Activated CD4-positive, alpha-beta memory T cell treated with anti-CD3 and anti-CD28 coated beads, Interleukin-2, amount 10 ng/mL, durations not matched to agents 7 days and 5 days (primary cell): ENCODE measurements around the gene FOXP1. TPM values are rescaled to one million over a fixed set of nuclear protein-coding genes. Genes with fewer than 3 reads are reported as not detected.
A peak's percentile ranks its signal among the peaks of the same experiment; 100 is the strongest.

ENCODE experiments used
- CTCF ChIA-PET: fragments of 350-600 bp; sonication (Branson Sonifier 250); formaldehyde crosslinking; loops from one replicate; lab custom pipeline; 2021; ENCODE audit warnings: antibody characterized with exemption, inconsistent platforms; lab: Charles Lee
- POLR2A ChIA-PET: fragments of 350-600 bp; sonication (Branson Sonifier 250); formaldehyde crosslinking; loops from one replicate; lab custom pipeline; 2021; ENCODE audit warnings: antibody characterized with exemption; lab: Charles Lee
- DNase-seq: peaks from one replicate; pipeline ENCODE4 v3.0.0-alpha.2; 2020
- H3K27ac Mint-ChIP-seq: one replicate; pipeline ENCODE4 v1.8.0; 2021; ENCODE audit warnings: mild to moderate bottlenecking, mixed read lengths
- H3K27me3 Mint-ChIP-seq: one replicate; pipeline ENCODE4 v1.8.0; 2021; ENCODE audit warnings: mixed read lengths
- H3K36me3 Mint-ChIP-seq: one replicate; pipeline ENCODE4 v1.8.0; 2021; ENCODE audit warnings: low read depth, mixed read lengths
- H3K4me1 Mint-ChIP-seq: one replicate; pipeline ENCODE4 v1.8.0; 2021; ENCODE audit warnings: mixed read lengths
- H3K4me3 Mint-ChIP-seq: one replicate; pipeline ENCODE4 v1.8.0; 2021; ENCODE audit warnings: mild to moderate bottlenecking, mixed read lengths
- H3K9me3 Mint-ChIP-seq: one replicate; pipeline ENCODE4 v1.8.0; 2021; ENCODE audit warnings: mixed read lengths
- total RNA-seq, 2 experiments: library from RNA; stranded (reverse); gene quantifications; one replicate each; pipeline ENCODE4 v1.2.3, GENCODE V29; 2021

Gene FOXP1
- total RNA-seq, 2 experiments from 2014 or later: 71.3 to 76.9 TPM

DNA sequence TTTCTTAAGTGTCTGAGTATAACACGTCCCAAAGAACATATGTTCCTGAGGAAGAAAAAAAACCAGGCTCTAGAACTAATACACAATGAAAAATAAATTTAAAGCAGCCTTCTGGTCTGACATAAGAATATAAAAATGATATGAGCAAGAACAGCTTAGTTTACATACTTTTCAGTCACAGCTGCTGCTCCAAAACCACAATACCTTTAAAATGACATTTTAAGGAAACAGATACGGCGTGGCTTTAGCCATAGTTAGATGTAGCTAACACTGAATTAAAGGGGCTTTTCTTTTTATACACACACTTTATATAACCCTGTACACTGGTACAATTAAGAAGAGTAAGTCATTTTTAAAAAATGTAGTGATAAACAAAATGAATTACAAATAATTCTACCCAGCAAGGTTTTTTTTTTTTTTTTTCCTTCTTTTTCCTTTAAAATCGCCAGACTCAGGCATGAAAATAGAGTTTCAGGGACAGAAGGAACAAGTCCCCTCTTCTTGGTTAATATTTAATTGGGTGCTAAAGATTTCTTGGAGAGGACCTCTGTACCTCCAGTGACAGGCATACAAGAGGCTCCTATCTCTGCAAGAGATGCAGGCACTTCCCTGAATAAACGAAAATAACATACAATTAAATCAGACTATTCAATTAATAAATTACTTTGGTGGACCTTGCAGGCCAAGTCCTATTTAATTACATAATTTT lies 265.6 kb downstream of the FOXP1 start:
- no peaks in the 10 kb centered on the region for H3K27me3 Mint-ChIP-seq
- no peaks in the 10 kb centered on the region for H3K36me3 Mint-ChIP-seq
- H3K9me3 Mint-ChIP-seq: no peaks in the 10 kb centered on the region
- no peaks in the 10 kb centered on the region for H3K4me1 Mint-ChIP-seq
- DNase-seq: no peak
- no peak overlapping the region for H3K4me3 Mint-ChIP-seq
- no peak overlapping the region for H3K27ac Mint-ChIP-seq
- CTCF ChIA-PET: no interaction called here
- POLR2A ChIA-PET: no interaction called here

DNA sequence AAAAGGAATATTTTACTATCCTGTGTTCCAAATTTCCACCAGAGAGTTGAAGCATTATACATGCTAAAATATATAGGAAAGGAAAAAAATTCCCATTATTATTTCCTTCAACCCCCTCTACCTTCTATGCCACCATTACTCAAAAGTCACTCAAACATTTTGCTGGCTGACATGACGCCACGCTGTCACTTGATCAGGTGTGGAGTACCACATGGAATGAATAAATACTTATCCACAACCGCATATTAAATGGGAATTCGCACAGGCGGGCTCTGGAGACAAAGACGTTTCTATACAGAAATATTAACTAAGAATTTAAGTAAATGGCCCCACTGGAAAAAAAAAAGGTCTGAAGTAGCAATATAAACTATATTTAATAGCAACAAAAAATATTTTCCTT lies 266.4 kb downstream of the FOXP1 start:
- ChIA-PET CTCF (no interaction called here), POLR2A (interaction anchor here (0.5 kb wide), 1 partner anchor 39 kb away, joined by 3 read pairs; no protein-coding TSS in a partner anchor)
- H3K27me3 Mint-ChIP-seq: no peaks in the 10 kb centered on the region
- H3K4me3 Mint-ChIP-seq: no peak overlapping the region
- H3K4me1 Mint-ChIP-seq: no peaks in the 10 kb centered on the region
- DNase-seq: no peak
- H3K36me3 Mint-ChIP-seq: no peaks in the 10 kb centered on the region
- H3K27ac Mint-ChIP-seq: no peak overlapping the region
- H3K9me3 Mint-ChIP-seq: no peaks in the 10 kb centered on the region

DNA sequence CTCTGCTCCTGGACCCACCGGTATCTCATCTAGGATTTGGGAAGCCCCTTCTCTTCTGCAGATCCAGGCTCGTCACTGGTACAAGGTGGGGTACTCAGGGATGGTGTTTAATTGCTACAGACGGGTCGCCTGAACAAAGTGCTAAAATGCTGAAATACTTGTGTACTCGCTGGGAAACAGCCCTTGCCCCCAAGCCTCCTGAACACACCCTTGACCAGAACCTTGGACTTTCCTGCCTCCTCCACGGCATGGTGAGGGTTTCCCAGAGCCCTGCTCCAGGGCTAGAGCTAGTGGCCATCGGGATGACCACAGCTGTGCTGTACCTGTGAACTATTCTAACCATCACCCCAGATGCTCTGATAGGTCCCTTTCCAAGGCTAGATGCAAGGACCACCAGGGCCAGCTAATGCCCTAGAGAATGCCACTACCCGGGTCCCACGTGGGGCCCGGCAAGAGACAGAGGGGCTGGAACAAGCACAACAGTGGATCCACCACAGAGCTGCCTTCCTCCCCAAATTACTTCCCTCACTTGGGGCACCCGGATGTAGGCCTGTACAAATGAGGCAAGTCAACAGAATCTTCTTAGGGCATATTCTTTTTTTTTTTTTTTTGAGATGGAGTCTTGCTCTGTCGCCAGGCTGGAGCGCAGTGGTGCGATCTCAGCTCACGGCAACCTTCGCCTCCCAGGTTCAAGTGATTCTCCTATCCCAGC lies 267.3 kb downstream of the FOXP1 start:
- Mint-ChIP-seq H3K4me3 (no peak overlapping the region), H3K27ac (no peak overlapping the region), H3K36me3 (no peaks in the 10 kb centered on the region), H3K27me3 (no peaks in the 10 kb centered on the region), H3K4me1 (no peaks in the 10 kb centered on the region), H3K9me3 (no peaks in the 10 kb centered on the region)
- POLR2A ChIA-PET: no interaction called here
- CTCF ChIA-PET: no interaction called here
- DNase-seq: no peak

DNA sequence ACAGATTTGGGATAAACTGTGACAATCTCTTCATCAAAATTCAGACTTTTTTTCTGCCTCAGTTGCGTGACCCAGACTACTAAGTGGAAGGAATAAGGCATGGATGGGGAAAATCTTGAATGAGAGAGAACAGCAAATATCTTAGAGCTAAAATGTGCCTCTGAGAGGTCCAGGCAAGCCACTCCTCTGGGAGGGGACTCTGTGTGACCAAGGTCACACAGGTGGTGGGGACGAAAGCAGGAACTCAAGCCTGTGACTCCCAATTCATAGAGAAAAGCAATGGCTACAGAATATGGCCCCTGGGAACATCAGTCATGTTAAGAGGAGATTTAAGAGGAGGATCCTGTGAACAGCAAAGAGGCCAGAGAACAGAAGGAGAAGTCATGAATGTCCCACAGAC lies 268.1 kb downstream of the FOXP1 start:
- no peaks in the 10 kb centered on the region for H3K27me3 Mint-ChIP-seq
- H3K4me3 Mint-ChIP-seq: no peak overlapping the region
- no peaks in the 10 kb centered on the region for H3K9me3 Mint-ChIP-seq
- peaks cover 1% of the 10 kb centered on the region for H3K4me1 Mint-ChIP-seq
- ChIA-PET POLR2A (no interaction called here), CTCF (no interaction called here)
- H3K27ac Mint-ChIP-seq: no peak overlapping the region
- DNase-seq: no peak
- H3K36me3 Mint-ChIP-seq: no peaks in the 10 kb centered on the region

DNA sequence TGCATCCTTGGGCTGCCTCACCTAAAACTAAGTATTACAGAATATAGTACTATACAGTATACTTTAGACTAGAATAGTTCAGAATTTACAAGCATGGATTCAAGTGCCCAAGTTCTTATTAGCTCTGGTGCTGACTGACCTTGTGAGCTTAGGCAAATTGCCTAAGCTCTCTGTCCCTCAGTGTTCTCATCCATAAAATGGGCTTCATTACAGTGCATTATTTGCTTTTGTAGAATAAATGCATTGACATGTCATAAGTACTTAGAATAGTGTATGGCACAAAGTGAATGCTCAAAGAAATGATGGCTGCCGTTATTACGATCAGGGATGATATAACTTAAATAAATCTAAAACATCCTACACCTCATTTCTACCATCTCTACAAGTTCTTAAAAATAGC lies 269.7 kb downstream of the FOXP1 start:
- CTCF ChIA-PET: no interaction called here
- no peak for DNase-seq
- no peaks in the 10 kb centered on the region for H3K27me3 Mint-ChIP-seq
- POLR2A ChIA-PET: no interaction called here
- peaks cover 14% of the 10 kb centered on the region for H3K4me1 Mint-ChIP-seq
- H3K36me3 Mint-ChIP-seq: no peaks in the 10 kb centered on the region
- no peaks in the 10 kb centered on the region for H3K9me3 Mint-ChIP-seq
- H3K27ac Mint-ChIP-seq: no peak overlapping the region
- H3K4me3 Mint-ChIP-seq: no peak overlapping the region

DNA sequence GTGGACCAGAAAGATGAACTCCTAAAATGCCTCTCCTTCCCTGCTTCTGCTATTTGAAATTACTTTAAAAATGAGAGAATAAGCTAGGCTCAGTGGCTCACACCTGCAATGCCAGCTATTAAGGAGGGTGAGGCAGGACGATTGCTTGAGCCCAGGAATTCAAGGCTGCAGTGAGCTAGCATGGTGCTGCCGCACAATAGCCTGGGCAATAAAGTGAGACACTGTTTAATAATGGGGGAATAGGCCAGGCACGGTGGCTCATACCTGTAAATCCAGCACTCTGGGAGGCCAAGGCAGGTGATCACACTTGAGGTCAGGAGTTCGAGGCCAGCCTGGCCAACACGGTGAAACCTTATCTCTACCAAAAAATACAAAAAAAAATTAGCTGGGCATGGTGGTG lies 271.1 kb downstream of the FOXP1 start:
- Mint-ChIP-seq H3K4me3 (no peak overlapping the region), H3K4me1 (peaks cover 21% of the 10 kb centered on the region), H3K36me3 (no peaks in the 10 kb centered on the region), H3K27me3 (no peaks in the 10 kb centered on the region), H3K9me3 (no peaks in the 10 kb centered on the region), H3K27ac (no peak overlapping the region)
- no peak for DNase-seq
- ChIA-PET POLR2A (no interaction called here), CTCF (no interaction called here)

DNA sequence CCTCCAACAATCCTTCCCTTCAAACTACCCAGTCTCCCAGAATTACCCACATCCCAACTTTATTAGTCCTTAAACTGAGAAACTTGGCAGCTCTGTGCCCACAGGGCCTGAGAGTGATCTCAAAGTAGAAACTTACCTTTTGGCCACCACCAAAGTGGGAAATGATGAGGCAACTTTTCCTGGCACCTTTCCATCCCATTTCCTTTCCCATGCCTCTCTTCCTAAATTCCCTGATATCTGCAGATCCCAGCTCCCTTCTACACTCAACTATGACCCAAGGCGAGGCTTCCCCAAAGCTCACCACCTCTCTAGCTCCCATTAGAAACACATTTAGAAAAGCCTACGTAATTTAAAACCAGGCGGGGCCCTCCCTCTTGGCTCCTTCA lies 271.9 kb downstream of the FOXP1 start:
- no peak overlapping the region for H3K4me3 Mint-ChIP-seq
- POLR2A ChIA-PET: no interaction called here
- peaks cover 21% of the 10 kb centered on the region for H3K4me1 Mint-ChIP-seq
- no peak for DNase-seq
- CTCF ChIA-PET: no interaction called here
- H3K27ac Mint-ChIP-seq: no peak overlapping the region
- H3K9me3 Mint-ChIP-seq: no peaks in the 10 kb centered on the region
- no peaks in the 10 kb centered on the region for H3K36me3 Mint-ChIP-seq
- H3K27me3 Mint-ChIP-seq: no peaks in the 10 kb centered on the region

DNA sequence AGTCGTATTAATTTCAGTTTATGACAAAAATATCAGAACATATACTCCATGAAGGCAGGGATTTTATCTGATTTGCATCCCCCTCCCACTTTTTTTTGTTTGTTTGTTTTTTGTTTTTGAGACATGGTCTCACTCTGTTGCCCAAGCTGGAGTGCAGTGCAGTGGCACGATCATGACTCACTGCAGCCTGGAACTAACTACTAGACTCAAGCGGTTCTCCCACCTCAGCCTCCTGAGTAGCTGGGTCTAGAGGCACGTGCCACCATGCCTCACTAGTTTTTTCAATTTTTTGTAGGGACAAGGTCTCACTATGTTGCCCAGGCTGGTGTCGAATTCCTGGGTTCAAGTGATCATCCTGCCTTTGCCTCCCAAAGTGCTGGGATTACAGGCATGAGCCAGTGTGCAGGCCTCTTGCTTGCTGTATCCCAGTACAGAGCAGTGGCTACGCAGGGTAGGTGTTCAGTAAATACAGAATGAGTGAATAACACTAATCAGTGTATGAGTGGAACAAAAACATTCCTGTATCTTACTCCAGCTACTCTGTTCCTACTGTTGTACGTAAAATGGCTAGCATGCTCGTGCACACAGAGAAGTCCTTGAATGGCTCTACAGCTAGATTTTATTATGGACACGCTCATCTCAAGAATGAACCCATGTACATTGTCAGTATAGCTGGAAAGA lies 272.4 kb downstream of the FOXP1 start:
- POLR2A ChIA-PET: no interaction called here
- DNase-seq: no peak
- H3K27me3 Mint-ChIP-seq: no peaks in the 10 kb centered on the region
- H3K27ac Mint-ChIP-seq: no peak overlapping the region
- H3K9me3 Mint-ChIP-seq: no peaks in the 10 kb centered on the region
- peaks cover 21% of the 10 kb centered on the region for H3K4me1 Mint-ChIP-seq
- CTCF ChIA-PET: no interaction called here
- no peak overlapping the region for H3K4me3 Mint-ChIP-seq
- no peaks in the 10 kb centered on the region for H3K36me3 Mint-ChIP-seq

DNA sequence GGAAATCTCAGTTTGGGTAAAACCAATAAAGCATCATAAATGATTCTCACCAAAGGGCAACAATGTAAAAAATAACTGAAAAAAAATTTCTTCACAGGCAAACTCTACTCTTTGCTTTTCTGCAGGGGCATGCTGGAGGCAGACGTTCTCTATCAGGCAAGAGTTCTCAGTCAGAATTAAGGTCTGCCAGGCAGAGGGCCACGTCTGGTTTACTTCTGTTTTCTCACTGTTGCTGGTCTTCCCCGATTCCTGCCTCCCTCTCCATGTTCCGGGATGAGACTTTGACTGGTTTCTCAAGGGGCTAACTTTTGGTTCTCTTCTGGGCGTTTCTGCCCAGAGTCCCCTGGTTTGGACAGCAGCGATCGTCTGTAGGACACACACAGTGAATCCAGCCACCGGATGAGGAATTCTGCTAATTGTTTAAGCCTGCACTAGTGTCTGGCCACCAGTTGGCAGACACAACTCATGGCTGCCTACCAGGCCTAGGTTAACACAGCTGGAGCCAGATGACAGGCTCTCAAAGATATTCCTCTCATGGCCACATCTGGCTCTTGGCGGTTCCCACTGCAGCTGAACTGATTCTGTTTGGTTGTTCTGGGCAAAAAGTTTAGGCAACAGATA lies 273.1 kb downstream of the FOXP1 start:
- H3K27me3 Mint-ChIP-seq: no peaks in the 10 kb centered on the region
- POLR2A ChIA-PET: no interaction called here
- H3K36me3 Mint-ChIP-seq: no peaks in the 10 kb centered on the region
- no peak overlapping the region for H3K4me3 Mint-ChIP-seq
- no peak overlapping the region for H3K27ac Mint-ChIP-seq
- peaks cover 24% of the 10 kb centered on the region for H3K4me1 Mint-ChIP-seq
- no peaks in the 10 kb centered on the region for H3K9me3 Mint-ChIP-seq
- CTCF ChIA-PET: no interaction called here
- DNase-seq: no peak

DNA sequence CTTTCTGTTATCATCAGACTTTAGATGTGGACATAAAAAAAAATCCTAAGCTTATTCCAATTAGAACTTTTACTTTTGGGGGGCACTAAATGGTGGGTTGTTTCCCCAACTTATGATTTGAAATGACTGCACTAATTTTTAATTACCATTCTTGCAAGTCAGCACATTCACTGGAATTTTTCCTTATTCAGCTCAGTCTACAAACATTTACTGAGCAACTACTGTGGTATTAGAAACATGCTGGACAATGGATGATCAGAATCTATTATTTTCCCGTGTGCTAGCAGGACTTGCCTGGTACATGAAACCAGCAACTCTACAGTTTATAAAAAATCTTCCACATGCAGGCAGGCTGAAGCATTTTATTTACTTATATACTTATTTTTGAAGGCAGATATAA lies 273.6 kb downstream of the FOXP1 start:
- no peak for DNase-seq
- no peaks in the 10 kb centered on the region for H3K9me3 Mint-ChIP-seq
- H3K4me1 Mint-ChIP-seq: peaks cover 30% of the 10 kb centered on the region
- ChIA-PET POLR2A (no interaction called here), CTCF (no interaction called here)
- H3K4me3 Mint-ChIP-seq: no peak overlapping the region
- H3K27ac Mint-ChIP-seq: no peak overlapping the region
- no peaks in the 10 kb centered on the region for H3K36me3 Mint-ChIP-seq
- H3K27me3 Mint-ChIP-seq: peaks cover 4% of the 10 kb centered on the region

DNA sequence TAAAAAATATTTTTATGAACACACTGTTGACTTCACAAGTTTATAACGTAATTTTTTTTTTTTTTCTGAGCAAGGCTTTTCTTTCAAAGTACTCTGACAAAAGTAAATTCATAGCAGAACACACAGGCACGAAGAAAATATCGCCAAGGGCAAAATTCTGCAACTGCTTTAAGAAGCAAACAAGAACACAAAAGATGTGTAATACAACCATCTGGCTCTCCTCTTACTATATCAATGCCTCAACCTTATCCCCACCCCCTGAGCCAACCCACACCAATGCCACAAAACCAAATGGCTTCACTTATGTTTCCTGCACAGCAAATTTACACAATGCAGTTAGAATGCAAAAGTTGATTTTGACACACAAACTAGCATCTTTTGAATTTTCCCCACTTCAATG lies 274.2 kb downstream of the FOXP1 start:
- CTCF ChIA-PET: no interaction called here
- Mint-ChIP-seq H3K27ac (no peak overlapping the region), H3K4me1 (peaks cover 33% of the 10 kb centered on the region), H3K36me3 (no peaks in the 10 kb centered on the region), H3K27me3 (peaks cover 6% of the 10 kb centered on the region), H3K9me3 (no peaks in the 10 kb centered on the region), H3K4me3 (no peak overlapping the region)
- POLR2A ChIA-PET: no interaction called here
- peak; percentile 51 for DNase-seq

DNA sequence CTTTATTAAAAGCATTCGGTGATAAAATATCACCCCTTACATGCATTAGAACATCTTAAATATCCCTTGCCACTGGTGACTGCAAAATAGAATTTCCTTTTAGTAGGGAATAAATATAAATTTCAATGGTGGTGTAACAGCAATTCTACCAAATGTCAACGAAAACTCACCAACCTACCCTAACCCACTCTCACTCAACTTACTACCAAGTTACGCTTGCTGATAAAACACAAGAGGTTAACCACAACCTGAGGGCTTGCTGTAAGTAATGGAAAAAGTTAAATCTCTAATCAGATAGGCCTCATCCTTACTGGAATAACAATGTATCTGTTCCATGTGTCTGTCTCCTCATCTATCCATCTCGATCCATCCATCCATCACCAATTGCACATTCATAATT lies 274.7 kb downstream of the FOXP1 start:
- ChIA-PET POLR2A (no interaction called here), CTCF (no interaction called here)
- Mint-ChIP-seq H3K27me3 (peaks cover 6% of the 10 kb centered on the region), H3K9me3 (no peaks in the 10 kb centered on the region), H3K4me1 (peaks cover 38% of the 10 kb centered on the region), H3K36me3 (no peaks in the 10 kb centered on the region), H3K27ac (no peak overlapping the region), H3K4me3 (no peak overlapping the region)
- no peak for DNase-seq

DNA sequence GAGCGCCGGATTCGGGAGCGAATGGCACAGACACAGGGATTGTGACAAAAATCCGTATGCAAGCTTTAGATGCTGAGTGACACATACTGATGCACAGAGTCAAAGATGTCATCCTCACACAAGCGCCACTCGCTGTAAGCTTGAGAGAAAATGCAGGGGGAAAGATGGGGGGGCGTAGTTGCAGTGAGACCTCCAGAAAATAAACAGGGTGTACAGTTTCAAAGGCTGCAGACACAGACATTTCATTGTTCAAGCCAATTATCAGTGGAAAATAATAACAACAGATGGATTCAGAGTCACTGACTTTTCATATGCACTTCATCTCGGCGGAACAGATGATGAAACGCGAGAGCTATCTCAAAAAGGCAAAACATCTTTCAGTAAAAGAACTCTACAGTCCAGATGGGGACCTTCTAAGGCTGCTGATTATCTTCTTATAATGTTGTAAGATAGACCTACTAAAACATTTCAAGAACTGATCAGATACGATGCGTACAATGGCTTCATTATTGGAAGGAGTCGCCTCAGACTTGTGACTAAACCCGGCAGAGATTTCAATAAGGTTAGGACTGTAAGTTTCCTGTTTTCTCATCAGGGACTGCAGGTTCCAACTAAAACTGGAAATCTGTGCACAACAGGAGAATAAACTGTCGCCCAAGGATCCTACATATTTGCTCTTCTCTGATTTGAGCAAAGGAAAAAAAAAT lies 275.4 kb downstream of the FOXP1 start:
- H3K27me3 Mint-ChIP-seq: peaks cover 6% of the 10 kb centered on the region

More for the DNA sequence above, 275.4 kb downstream of the FOXP1 start:
- H3K9me3 Mint-ChIP-seq: no peaks in the 10 kb centered on the region
- ChIA-PET POLR2A (no interaction called here), CTCF (no interaction called here)
- peaks cover 41% of the 10 kb centered on the region for H3K4me1 Mint-ChIP-seq
- H3K4me3 Mint-ChIP-seq: no peak overlapping the region
- no peak for DNase-seq
- H3K27ac Mint-ChIP-seq: no peak overlapping the region
- no peaks in the 10 kb centered on the region for H3K36me3 Mint-ChIP-seq
